Measurements from ENCODE around the gene SNW1.
"Not testable (repeated sequence)": the region's sequence is repeated elsewhere in the genome, so short reads cannot be mapped to it uniquely, and the experiment has no call there.

Gene SNW1

GRCh38 chr14:77760381-77761204 lies at the start of gene SNW1:
SNW1 (minus strand) TSS chr14:77761156; CDS start chr14:77761127, 29 bp downstream.
- peak; percentile 91 for DNase-seq

- DNase-seq: no peak
Observed at GRCh38 chr14:77809011-77809410, 48.1 kb upstream of the SNW1 start.

GRCh38 chr14:77808250-77808649 lies 47.3 kb upstream of the SNW1 start:
- DNase-seq: no peak

DNA sequence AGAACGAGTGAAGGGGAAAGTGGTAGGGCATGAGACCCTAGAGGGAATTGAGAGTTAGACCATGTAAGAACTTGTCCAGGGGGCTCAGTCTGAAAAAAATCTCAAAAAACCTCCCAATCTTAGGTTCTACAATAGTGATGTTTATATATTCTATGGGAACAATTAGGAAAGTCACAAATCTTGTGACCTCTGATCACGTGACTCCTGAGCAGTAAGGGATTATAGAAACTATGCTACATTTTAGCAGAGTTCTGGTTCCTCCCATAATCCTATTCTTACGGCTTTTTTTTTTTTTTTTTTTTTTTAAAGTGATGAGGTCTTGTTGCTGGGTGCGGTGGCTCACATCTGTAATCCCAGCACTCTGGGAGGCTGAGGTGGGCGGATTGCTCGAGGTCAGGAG lies 44.8 kb upstream of the SNW1 start:
- DNase-seq: no peak

DNA sequence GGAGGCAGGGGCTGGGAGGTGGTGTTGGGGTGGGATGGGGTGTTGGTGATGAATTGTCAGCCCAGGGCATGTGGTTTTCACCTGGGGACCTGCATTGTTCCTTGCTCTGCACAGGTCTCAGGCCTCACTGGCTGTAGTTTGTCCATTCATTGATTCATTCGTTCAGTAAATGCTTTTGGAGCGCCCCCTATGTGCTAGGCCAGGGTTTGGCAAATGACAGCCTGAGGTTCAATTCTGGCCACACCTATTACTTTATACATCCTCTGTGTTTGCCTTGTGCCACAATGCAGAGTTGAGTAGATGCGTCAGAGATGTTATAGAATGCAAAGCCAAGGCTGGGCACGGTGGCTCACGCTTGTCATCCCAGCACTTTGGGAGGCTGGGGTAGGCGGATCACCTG lies 43.6 kb upstream of the SNW1 start:
- no peak for DNase-seq

- DNase-seq: no peak
Observed at GRCh38 chr14:77800814-77801213, 39.9 kb upstream of the SNW1 start.

GRCh38 chr14:77799863-77800730 lies 39.1 kb upstream of the SNW1 start, which contains the start of gene ADCK1:
ADCK1 (plus strand) TSS chr14:77800109; CDS start chr14:77818979, 18,870 bp downstream.
- DNase-seq: peak; percentile 69

DNA sequence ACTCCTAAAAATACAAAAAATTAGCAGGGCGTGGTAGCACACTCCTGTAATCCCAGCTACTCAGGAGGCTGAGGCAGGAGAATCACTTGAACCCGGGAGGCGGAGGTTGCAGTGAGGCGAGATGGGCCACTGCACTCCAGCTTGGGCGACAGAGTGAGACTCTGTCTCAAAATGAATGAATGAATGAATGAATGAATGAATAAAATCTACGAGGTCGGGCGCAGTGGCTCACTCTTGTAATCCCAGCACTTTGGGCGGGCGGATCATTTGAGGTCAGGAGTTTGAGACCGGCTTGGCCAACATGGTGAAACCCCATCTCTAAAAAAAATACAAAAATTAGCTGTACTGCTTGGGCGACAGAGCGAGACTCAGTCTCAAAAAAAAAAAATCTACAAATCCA lies 38.5 kb upstream of the SNW1 start:
- DNase-seq: not testable (repeated sequence)

GRCh38 chr14:77794357-77794756 lies 33.4 kb upstream of the SNW1 start:
- no peak for DNase-seq

GRCh38 chr14:77793255-77793654 lies 32.3 kb upstream of the SNW1 start:
- DNase-seq: not testable (repeated sequence)

- no peak for DNase-seq
Observed at GRCh38 chr14:77791225-77791600, 30.3 kb upstream of the SNW1 start.

- DNase-seq: no peak
Observed at GRCh38 chr14:77790566-77791224, 29.7 kb upstream of the SNW1 start.

DNA sequence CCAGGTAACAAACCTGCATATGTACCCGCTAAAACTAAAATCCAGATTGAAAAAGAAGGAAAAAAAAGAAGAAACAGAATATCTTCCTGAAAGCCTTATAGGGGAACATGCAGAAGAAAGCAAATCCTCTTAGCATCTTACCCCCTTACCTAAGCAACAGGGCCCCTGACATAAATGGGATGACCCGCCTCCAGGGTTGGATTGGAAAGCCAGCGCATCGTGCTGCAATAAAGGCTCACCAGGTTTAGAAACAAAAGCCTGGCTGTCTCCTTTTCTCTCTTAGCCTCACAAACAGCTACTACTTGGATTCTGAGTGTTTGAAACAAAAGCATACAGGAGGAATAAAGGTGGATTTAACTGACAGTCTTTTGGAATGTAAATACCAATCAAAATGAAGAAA lies 25.2 kb upstream of the SNW1 start:
- DNase-seq: no peak

- DNase-seq: no peak
Observed at GRCh38 chr14:77782202-77782601, 21.2 kb upstream of the SNW1 start.

GRCh38 chr14:77773966-77774365 lies 13.0 kb upstream of the SNW1 start:
- not testable (repeated sequence) for DNase-seq

DNA sequence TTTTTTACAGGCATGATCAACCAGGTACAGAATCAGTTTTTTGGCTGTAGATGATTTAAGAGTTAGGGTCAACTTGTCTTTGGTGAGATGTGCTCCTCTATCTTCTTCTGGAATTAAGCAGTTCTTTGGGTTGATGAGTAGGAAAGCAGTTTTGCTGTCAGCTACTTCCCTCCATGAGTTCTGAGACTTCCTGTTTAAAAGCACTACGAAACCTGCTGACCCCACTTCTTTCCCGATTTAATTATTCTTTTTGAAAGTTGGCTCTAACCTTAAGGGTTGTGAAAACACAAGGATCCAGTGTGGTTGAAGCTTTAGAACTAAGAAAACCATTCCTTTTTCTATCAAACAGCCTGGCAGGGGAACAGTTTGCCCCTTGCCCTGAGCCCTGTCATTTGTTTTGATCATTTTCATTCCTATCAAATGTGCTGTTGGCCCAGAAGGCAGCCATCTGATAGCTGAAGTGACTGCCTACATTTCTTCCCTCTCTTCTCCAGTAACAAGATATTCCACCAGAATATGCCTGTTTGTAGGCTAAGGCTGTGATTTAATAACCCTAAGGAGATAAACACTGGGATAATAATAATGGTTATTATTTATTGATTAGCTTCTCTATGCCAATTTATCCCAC lies 7.6 kb upstream of the SNW1 start:
- DNase-seq: not testable (repeated sequence)

GRCh38 chr14:77763978-77764377 lies 3.0 kb upstream of the SNW1 start:
- no peak for DNase-seq

DNA sequence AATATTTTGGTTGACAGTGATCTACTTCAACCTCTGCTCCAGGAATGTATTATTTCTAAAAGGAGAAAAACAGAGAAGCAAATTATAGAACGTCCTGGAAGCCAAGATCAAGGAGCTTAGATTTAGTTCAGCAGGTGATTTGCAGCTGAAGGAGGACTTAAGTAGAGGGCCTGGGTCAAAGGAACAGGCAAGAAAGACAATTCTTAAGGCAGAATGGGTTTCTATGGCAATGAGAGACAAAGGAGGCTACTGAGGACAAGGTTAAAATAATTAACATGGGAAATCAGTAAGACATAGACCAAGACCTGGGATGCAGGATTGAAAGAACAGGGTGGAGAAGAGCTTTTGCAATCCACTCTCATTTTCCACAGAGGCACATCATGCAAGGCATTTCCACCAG lies 2.4 kb upstream of the SNW1 start:
- DNase-seq: no peak

GRCh38 chr14:77761205-77761931 lies 412 bp upstream of the SNW1 start:
- DNase-seq: peak; percentile 49

DNA sequence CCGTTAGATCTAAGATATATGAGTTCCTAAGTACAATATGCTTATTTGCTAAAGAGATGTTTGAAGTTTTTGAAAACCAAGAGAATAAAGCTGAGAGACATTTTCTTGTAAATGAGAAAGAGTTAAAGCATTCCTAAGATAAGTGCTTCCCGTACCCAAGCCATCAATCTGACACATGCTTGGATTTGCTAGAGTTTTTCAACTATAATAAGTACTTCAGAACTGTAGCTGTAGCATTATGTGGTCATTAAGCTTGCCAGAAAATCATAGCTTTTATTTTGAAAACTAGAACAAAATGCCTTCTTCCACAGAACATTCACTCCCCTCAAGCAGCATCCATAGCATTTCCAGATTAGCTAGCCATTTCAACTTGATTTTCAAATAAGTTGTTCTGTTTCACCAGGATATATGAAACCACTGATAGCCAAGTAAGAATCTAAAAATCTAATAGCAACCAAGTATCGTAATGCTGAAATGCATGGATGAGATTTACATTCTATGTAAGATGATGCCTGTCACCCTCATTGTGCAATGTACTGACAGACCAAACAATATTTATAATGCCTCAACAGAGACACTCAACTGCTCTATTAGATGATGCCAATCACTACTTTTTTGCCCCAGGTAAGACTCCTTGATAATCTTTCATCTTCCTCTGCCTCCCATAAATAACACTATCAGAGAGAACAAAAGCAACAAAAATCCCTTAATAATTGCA lies 8.0 kb downstream of the SNW1 start:
- no peak for DNase-seq

DNA sequence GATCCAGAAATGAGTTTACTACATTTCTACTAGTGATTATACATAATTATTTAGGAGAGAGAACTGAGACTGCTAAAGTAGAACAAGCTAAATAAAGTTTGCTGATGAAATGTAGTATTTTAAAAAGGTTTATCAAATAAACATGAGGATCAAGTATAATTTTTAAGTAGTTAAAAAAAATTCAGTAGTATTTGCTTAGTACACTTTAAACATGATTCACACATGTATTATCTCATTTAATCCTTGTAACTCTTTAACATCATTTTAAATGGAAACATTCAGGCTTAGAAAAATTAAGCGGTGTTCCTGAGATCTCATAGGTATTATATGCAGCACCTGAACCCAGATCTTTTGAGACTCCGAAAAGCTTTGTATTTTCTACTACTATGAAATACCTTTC lies 8.7 kb downstream of the SNW1 start:
- DNase-seq: no peak
